ENCODE measurements around the gene NXPH1. TPM values are rescaled to one million over a fixed set of nuclear protein-coding genes. Genes with fewer than 3 reads are reported as not detected.

Gene NXPH1
- total RNA-seq, 1 donor from 2014 or later, result not detected

DNA sequence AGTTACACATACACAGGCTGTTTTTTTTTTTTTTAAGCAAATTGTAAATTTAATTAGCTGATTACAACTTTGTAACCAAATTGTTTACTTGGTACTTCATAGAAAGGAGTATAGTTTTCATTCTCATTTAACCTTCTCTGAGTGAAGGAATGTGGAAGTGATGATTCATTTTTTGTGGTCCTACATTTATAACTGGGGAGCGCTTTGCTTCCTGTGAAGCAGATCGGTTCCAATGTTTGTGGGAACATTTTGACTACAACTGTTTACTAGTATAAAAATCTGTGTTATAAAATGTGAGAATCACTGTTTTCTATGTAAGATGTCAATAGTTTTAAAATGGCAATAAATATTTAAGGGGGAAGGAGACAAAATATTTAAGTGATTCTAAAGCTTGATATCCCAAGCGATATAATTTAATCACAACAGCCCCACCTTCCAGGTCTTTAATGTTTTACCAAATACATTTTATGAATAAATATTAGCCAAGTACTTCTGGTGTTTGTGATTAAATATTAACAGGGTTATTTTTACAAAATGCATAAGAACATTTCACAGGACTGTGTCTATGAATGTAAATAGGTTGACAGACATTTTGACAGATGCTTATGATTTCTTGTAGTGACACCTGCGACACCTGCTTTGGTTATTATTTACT lies 57.1 kb downstream of the NXPH1 start:
- no peak for ATAC-seq
- intact Hi-C loops (cut with DNase I), result no loop called here
- no peak for DNase-seq (ENCODE audit: low spot score)

DNA sequence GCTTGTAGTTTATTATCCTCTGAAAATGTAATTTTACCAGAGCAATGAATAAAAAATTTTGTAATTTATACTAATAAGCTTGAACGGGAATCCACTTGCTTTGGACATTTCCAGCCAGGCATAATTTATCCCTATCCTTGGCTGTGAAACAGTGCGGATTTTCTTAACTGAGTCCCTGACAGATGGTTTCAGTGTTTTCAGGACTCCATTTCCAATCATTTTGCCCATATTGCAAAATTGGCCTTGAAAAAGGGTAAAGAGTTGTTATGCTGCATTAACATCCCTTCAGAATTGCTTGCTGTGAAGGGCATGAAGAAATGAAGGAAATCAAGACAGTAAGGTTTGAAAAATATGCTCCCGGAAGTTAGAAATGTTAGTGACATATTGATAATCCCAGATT lies 57.7 kb downstream of the NXPH1 start:
- DNase-seq (ENCODE audit: low spot score) (no peak), ATAC-seq (no peak)
- intact Hi-C loops (cut with DNase I), result no loop called here

DNA sequence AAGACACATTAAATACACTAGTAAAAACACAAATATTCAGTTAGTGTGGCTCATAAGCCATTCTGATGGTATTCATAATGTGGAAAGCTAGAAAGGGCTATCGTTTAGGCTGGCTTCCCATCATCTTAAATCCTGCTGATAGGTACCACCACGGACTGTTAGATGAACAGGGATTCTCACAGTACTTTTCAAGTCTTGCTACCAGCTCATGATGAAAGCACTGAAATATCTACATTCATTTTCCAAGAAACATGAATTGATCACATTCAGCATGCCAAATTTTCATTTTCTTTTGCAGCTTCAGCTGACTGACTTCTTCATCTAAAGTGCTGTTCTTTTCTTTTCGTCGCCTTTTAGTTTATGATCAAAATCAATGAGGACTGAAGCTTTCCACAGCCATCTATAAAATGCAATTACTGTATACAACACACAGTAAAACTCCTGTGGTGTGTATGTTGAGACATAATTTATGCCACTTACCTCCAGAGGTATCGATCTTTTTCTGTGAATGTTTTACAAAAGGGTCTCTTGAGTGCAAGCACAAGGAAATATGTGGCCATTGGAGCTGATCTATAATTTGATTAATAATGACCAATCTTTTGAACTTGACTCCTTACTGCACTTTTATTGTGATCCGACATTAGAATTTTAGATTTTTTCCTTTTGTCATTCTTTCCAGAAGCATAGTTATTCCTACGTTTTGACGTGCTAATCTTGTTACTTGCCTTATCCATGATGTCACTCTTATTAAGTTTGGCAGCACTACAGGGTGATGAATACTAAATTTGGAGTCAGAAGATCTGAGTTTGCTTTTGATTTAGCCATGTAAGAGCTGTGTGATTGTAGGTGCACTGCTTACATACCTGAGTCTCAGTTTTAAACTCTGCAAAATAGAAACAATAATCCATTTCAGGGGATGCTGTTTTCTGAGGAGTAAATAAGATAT lies 58.4 kb downstream of the NXPH1 start:
- intact Hi-C loops (cut with DNase I), result no loop called here
- no peak for ATAC-seq

DNA sequence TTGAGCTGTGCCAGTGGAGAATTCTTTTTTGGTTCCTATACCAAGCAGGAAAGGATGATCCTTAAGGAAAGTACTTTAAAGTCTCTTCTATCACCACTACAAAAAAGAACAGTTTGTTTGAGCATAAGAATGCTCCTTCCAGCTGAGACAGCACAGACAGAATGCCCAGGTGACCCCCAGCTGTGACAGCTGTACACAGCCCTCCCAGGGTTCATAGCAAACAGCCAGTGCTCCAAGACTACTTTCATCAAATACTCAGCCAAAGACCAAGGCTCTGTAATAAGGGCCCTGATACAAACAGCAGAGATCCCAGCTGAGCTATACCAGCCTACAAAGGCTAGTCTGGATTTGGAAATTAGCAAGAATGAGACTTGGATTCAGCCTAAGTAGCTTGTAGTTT lies 65.7 kb downstream of the NXPH1 start:
- ATAC-seq (no peak), DNase-seq (ENCODE audit: low spot score) (no peak)
- intact Hi-C loops (cut with DNase I), result no loop called here

More for the DNA sequence above, 58.4 kb downstream of the NXPH1 start:
- DNase-seq (ENCODE audit: low spot score), result no peak

DNA sequence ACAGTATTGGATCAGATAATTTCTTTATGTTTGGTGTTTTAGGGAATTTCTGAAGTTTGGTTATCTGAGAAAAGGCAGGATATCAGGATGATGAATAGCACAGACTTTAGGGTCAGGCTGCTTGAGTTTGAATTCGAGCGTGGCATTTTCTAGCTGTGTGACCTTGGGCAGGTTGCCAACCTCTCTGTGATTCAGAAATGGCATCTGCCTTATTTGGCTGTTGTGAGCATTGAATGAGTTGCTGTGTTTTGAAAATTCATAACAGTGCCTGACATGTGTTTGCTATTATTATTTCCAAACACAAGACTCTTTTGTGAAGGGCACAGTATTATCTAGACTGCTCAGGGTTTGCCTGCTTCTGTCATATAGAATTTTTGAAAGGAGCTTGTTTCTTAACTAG lies 66.9 kb downstream of the NXPH1 start:
- DNase-seq (ENCODE audit: low spot score) (no peak), ATAC-seq (no peak)
- intact Hi-C loops (cut with DNase I), result no loop called here

DNA sequence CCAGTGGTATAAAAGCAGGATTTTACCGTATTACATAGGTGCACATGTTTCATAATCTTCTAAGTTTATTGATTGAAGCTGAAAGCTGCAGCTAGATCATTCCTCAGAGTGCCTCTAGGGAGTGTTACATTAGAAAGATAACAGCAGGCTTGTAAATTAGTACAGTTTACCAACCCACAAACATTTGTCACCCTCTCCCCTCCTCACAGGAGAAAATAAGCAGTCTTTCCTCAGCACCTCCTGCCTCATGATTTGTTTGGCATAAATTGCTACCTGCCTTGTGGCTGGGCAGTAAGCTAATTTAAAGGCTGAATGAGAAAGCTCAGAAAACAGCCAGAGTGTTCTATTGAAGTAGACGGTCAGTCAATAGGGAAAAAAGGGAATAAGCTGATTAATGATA lies 74.2 kb downstream of the NXPH1 start:
- intact Hi-C loops (cut with DNase I), result no loop called here
- DNase-seq (ENCODE audit: low spot score) (no peak), ATAC-seq (no peak)

DNA sequence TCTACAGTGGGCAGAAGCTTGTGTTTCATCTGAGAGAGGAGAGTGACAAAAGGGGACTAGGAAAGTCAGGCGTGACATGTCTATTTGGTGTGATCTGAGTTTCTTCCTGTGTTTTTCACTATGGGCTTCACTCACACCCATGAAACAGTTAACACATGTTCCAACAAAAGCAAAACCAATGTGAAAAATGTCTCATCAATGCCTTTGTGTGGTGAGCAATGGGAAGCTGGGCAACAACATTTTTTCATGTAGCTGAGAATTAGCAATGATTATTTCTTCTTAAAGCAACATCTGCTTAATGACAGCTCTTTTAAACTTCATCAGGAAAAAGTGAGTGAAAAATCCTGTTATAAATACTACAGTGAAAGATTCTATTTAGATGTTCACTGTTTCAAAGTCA lies 76.2 kb downstream of the NXPH1 start:
- DNase-seq (ENCODE audit: low spot score) (no peak), ATAC-seq (no peak)
- intact Hi-C loops (cut with DNase I), result no loop called here

DNA sequence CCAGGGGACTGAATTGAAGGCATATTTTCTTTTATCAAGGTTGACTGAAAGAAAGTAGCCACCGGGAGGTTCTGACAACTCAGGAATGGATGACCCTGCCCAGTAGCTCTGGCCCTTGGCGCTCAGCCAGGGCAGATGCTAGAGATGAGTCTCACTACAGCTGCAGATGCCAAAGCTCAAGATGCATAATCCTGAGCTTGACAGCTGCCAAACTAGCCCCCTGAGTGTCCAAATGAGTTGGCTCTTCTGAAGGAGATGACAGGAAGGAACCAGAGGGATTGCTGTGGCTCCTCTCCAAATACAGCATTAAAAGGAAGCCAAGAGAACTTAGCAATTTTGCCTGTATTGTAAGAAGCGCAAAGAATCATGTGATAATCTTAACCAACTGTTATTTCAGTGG lies 78.4 kb downstream of the NXPH1 start:
- no peak for DNase-seq (ENCODE audit: low spot score)
- ATAC-seq, result no peak

DNA sequence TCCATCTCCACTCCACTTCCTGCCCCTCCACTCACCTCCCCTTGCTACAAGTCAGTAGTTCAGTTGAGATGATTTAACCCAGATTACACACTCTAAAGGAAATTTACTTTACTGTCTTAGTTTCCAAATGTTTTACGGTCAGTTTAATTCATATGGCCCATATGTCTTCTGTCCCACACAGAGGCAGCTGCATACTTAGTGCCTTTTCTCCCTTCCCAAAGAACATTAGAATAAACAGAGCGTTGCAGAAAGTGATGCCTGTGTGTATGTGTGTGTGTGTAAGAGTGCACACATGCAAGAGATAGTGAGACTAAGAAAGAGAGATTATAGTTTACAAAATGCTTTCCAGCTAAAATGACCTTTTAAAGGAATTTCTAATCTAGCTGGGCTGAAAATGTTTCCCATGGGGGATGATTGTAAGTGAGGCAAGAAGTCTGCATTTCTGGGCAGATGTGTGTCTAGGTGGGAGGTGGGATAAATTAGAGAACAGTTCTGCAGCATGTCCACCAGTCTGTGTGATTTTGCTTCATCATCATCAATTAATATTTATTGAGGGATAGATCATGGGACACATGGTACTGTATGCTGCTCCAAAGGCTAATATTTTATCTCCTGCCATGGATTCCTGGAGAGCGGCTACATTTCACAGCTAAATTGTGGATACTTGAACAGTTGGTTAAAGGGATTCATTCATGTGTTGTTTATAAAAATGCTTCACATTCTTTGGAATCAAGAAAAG lies 81.5 kb downstream of the NXPH1 start:
- DNase-seq (ENCODE audit: low spot score) (no peak), ATAC-seq (no peak)
- intact Hi-C loops (cut with DNase I), result no loop called here

More for the DNA sequence above, 78.4 kb downstream of the NXPH1 start:
- intact Hi-C loops (cut with DNase I), result no loop called here

DNA sequence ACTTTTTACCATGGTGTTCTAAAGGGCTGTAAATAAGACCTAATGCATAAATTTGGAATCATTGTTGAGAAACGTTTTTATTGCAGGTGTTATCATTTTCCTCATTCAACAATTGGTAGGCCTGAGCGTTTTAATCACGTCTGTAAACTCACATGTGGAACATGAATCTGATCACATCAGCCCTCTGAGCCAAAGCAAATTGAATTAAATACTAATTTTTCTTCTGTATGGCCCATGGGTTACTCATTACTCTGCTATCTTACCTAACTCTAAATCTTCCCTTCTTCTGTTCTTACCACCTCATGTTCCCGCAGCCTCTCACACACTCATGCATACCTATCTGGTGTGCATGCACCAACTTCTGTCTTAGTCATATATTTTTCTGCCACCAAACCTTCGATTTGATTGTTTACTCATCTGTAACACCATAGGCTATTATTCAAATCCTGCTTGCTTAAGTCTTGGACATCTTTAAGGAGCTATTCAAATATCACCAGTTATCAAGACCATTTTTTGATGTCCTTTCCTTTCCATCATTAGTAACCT lies 82.3 kb downstream of the NXPH1 start:
- no peak for ATAC-seq
- no peak for DNase-seq (ENCODE audit: low spot score)
- intact Hi-C loops (cut with DNase I), result no loop called here

DNA sequence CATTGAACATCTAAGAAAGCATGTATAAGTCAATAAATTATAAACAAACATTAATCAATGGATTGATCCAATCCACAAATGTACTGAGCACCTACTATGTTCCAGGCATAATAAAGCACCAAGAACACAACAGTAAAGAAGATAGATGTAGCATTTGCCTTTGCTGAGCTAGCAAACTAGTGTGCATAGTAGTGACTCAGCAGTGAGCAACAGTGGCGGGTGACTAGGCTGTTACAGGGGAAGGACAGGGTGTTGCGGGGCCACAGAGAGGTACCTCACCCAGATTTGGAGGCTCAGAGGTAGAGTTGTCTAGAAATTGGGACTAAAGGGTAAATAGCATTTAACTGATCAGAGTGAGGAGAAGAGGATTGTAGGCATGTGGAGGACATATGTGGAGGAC lies 83.6 kb downstream of the NXPH1 start:
- DNase-seq (ENCODE audit: low spot score), result no peak
- intact Hi-C loops (cut with DNase I), result no loop called here
- no peak for ATAC-seq

DNA sequence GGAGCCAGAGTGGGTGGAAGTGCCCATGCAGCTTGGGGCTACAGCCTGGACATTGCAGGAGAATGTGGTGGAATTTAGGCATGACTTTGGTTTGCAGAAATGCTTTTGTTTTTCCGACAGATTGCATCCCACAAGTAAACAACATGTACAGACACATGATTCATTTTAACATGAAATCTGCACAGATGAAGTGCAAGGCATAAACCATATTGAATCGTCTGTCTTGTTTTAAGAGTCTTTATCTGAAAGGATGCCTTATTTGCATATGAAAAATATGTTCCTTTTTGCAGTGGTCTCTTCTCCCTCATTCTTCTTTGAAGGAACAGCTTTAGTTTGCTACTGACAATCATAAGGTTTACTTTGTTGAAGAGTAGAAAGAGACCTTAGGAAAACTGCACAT lies 94.9 kb downstream of the NXPH1 start:
- ATAC-seq, result no peak
- DNase-seq (ENCODE audit: low spot score), result no peak
- intact Hi-C loops (cut with DNase I), result no loop called here

DNA sequence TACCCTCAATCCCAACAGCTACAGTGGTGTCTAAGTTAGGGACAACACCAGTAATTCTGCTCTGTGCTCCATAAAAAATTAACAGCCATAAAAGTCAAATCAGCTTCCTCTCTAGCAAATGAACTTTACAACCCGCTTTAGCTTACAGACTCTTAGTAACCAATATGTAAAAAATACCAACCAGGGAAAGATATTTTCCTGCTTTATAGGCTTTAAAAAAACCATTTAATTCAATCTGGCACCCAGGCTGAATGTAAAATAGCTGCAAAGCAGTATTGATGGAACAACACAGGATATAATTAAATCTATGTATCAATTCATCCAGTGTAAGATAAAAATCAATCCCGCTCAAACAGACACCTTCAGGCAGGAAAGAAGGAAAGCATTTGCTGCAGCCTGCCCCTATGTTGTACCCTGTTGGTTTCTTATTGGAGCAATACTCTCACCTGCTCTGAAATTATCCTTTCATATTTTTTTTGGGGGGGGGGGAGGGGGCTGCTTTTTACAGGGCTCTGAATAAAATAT lies 98.6 kb downstream of the NXPH1 start:
- DNase-seq (ENCODE audit: low spot score) (no peak), ATAC-seq (no peak)
- intact Hi-C loops (cut with DNase I), result no loop called here

DNA sequence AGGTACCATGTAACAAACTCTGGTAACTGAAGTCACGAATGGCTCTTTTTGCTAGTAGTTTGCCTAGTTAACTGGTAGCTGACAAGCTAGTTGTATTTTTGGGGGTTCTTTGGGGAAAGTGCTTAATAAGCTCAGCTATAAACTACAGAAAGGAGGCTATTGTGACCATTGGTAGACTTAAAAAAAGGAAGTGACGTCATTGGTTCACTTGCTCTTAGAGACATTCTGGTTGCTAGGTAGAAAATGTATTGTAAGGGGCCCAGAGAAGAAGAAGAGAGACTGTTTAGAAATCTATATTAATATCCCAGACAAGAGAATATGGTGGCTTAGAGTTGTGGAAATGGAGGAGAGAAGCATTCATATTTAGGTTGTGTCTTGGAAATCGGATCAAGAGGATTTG lies 103.0 kb downstream of the NXPH1 start:
- DNase-seq (ENCODE audit: low spot score) (no peak), ATAC-seq (no peak)
- intact Hi-C loops (cut with DNase I), result no loop called here

DNA sequence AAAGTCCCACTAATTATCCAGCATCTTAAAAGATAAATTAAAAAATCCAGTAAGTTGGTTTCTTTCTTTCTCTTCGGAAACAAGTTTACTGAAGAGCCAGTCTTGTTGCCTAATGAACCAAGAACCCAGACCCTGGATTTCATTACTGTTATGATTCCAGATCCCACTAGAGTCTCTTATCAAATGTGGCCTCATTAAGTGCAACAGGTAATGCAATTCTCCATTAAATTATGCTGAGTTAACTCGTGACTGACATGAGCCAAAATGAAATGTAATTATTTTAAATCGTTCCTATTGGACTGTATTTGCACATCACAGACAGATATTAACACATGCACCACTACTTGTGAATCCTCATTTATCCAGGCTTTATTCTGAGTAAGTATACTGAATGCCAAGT lies 115.6 kb downstream of the NXPH1 start:
- intact Hi-C loops (cut with DNase I), result no loop called here
- ATAC-seq, result no peak
- no peak for DNase-seq (ENCODE audit: low spot score)

DNA sequence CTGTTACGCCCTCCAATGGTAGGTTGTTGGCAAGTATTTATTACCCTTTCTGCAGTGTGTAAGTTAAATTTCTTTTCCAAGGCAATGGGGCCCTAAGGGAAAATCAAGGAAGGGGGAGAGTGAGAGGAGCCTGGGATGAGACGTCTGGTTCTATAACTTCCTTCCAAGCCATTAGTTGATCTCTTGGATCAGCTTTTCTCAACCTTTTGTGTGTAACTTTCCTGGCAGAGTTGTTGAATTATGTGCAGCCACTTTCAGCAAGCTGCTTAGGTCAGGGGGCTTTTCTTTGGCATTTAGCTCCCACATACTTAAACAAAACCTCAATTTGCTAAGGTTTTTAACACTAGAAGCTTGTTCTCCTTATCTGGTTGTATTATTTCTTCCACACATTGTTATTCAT lies 127.1 kb downstream of the NXPH1 start:
- intact Hi-C loops (cut with DNase I), result no loop called here
- ATAC-seq, result no peak

DNA sequence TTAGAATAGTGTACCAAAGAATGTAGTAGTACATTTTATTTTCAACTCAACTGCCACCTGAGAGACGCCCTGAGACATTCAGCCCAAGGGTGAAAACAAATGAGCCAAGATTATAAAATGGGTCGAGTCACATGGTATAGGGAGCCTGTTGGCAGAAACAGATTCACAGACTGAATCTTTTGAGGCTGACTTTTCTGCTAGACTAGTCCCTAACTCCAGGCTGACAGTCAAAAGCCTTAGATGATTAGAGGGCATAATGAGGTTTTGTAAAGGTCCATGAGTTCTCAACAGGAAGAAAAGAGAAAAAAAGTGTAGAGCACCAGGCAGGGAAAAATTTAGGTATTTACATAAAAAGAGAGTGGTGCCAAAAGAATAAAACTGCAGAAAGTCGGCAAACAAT lies 128.0 kb downstream of the NXPH1 start:
- DNase-seq (ENCODE audit: low spot score), result no peak
- intact Hi-C loops (cut with DNase I), result loop anchor here (1.0 kb wide), 1 partner anchor 12 kb away; no protein-coding TSS in a partner anchor
- no peak for ATAC-seq

More for the DNA sequence above, 127.1 kb downstream of the NXPH1 start:
- DNase-seq (ENCODE audit: low spot score), result no peak

DNA sequence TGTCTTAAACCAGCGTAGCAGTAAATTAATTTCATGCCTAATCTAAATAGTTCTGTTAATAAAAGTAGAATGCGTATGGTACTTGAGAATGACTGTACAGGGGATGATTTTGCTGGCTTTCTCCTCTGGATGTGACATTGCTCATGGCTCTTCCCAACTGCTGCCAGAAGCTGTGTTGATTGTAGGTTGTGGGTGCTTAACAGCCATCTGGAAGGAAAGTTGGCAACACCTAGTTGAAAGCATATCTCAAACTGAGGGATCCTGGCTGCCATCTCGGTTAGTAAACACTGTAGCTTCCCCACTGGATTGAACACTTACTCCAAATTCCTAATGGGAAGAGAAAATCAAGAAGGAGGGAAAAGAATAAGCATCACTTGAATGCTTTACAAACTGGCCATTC lies 130.9 kb downstream of the NXPH1 start:
- DNase-seq (ENCODE audit: low spot score) (no peak), ATAC-seq (no peak)
- intact Hi-C loops (cut with DNase I), result no loop called here

DNA sequence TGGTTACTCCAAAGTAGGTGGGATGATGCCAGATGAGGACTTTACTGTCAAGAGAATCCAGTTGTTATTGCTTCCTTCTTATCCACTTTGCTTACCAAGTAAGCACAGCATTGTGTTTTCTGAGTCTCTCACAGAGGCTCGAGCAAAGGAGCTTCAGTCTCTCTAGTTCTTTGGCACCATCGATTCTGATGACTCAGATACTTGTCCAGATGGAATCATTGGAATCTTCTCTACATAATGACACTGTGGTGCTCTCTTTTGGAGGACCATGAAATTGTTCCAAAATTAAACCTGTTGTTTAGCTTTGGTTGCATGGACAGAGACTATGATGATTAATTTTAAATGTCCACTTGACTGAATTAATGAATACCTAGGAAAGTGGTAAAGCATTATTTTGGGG lies 132.6 kb downstream of the NXPH1 start:
- DNase-seq (ENCODE audit: low spot score) (no peak), ATAC-seq (no peak)
- intact Hi-C loops (cut with DNase I), result no loop called here

Data from sciatic nerve (tissue), 2 donors.